Measurements from ENCODE around the gene GRIN2A.

- TF ChIP-seq ZFP36 (IDR thresholded peaks at IDR 0.05; ENCODE audit: borderline replicate concordance, partially characterized antibody) (no peak), NR3C1 (IDR thresholded peaks at IDR 0.05) (no peak), POLR2A (IDR thresholded peaks at IDR 0.05; ENCODE audit: low read length) (no peak), MYC (IDR thresholded peaks at IDR 0.05; ENCODE audit: borderline replicate concordance, low read length) (no peak), CTCF (IDR thresholded peaks at IDR 0.05) (no peak), RFX5 (IDR thresholded peaks at IDR 0.05) (no peak), CHD4 (IDR thresholded peaks at IDR 0.05; ENCODE audit: borderline replicate concordance) (no peak), EP300 (IDR thresholded peaks at IDR 0.05) (no peak), USF2 (IDR thresholded peaks at IDR 0.05) (no peak)
These were observed 368.6 kb downstream of the GRIN2A start for GRCh38 chr16:9813665-9814064.
